ENCODE measurements around the gene PPP1R13B. TPM values are rescaled to one million over a fixed set of nuclear protein-coding genes. Genes with fewer than 3 reads are reported as not detected.
A peak's percentile ranks its signal among the peaks of the same experiment; 100 is the strongest.

PPP1R13B gene
- total RNA-seq, 4 donors from 2014 or later: 12.7 to 25.0 (median 20.6) TPM

GRCh38 chr14:103855734-103856095 lies 8.3 kb upstream of the PPP1R13B start:
- Histone ChIP-seq H3K36me3 (no peaks in the 10 kb centered on the region), H3K4me3 (no peak overlapping the region), H3K9me3 (no peaks in the 10 kb centered on the region), H3K27ac (peak overlapping the region; percentile 77 to 84 (median 80)), H3K4me1 (peaks cover 18 to 65% (median 31%) of the 10 kb centered on the region in 3 donors), H3K27me3 (no peaks in the 10 kb centered on the region)
- TF ChIP-seq POLR2A (IDR thresholded peaks at IDR 0.05) (no peak), CTCF (IDR thresholded peaks at IDR 0.05) (no peak)
- 25 to 47% methylated on average over 3 to 5 of the region's 6 CpGs for whole genome bisulfite sequencing, 2 donors
- DNase-seq: no peak
- intact Hi-C loops (cut with DNase I): no loop called here

- no peak for TF ChIP-seq CTCF (IDR thresholded peaks at IDR 0.05)
- no peak for TF ChIP-seq POLR2A (IDR thresholded peaks at IDR 0.05)
Measured at GRCh38 chr14:103854822-103855733, 7.7 kb upstream of the PPP1R13B start.

GRCh38 chr14:103854017-103854808 lies 6.8 kb upstream of the PPP1R13B start:
- no peaks in the 10 kb centered on the region for H3K36me3 ChIP-seq
- no peaks in the 10 kb centered on the region for H3K27me3 ChIP-seq
- TF ChIP-seq POLR2A (IDR thresholded peaks at IDR 0.05): no peak
- H3K9me3 ChIP-seq: no peaks in the 10 kb centered on the region
- no peak overlapping the region for H3K4me3 ChIP-seq
- H3K4me1 ChIP-seq: peaks cover 18 to 55% (median 31%) of the 10 kb centered on the region in 3 donors
- no peak for DNase-seq
- intact Hi-C loops (cut with DNase I): no loop called here
- peak overlapping the region; percentile 77 to 84 (median 80) for H3K27ac ChIP-seq
- 77 to 84% methylated on average over 11 to 13 of the region's 13 CpGs for WGBS, 2 donors

More at GRCh38 chr14:103854822-103855733, 7.7 kb upstream of the PPP1R13B start:
- Histone ChIP-seq H3K9me3 (no peaks in the 10 kb centered on the region), H3K4me1 (peaks cover 18 to 60% (median 31%) of the 10 kb centered on the region in 3 donors), H3K36me3 (no peaks in the 10 kb centered on the region), H3K27me3 (no peaks in the 10 kb centered on the region), H3K27ac (peak overlapping the region; percentile 77 to 84 (median 80)), H3K4me3 (no peak overlapping the region)
- 18 to 30% methylated on average over 14 of the region's 18 CpGs for WGBS, 2 donors
- intact Hi-C loops (cut with DNase I): no loop called here
- no peak for DNase-seq

- intact Hi-C loops (cut with DNase I): no loop called here
- Histone ChIP-seq H3K4me3 (no peak overlapping the region), H3K36me3 (peaks cover 0 to under 1% (median 0%) of the 10 kb centered on the region in 3 donors), H3K27me3 (no peaks in the 10 kb centered on the region), H3K4me1 (peaks cover 18 to 68% (median 21%) of the 10 kb centered on the region in 3 donors), H3K9me3 (no peaks in the 10 kb centered on the region), H3K27ac (peak overlapping the region; percentile 87 to 96 (median 94))
- WGBS, 2 donors: 79 to 85% methylated on average over 10 to 12 of the region's 13 CpGs
- no peak for TF ChIP-seq POLR2A (IDR thresholded peaks at IDR 0.05)
- DNase-seq: no peak
Measured at GRCh38 chr14:103849151-103849886, 1.9 kb upstream of the PPP1R13B start.

- Histone ChIP-seq H3K27ac (peak overlapping the region; percentile 87 to 96 (median 94)), H3K4me1 (peaks cover 12 to 59% (median 15%) of the 10 kb centered on the region in 3 donors), H3K36me3 (peaks cover 0 to 10% (median 0%) of the 10 kb centered on the region in 3 donors), H3K9me3 (no peaks in the 10 kb centered on the region), H3K27me3 (no peaks in the 10 kb centered on the region), H3K4me3 (peak overlapping the region; percentile 62 to 93 (median 84))
- intact Hi-C loops (cut with DNase I): no loop called here
- DNase-seq: no peak
- 0 to 36% methylated on average over 6 to 24 of the region's 57 CpGs for WGBS, 2 donors
- TF ChIP-seq POLR2A (IDR thresholded peaks at IDR 0.05) (peak in 1 of 4 donors; percentile 13), CTCF (IDR thresholded peaks at IDR 0.05) (peak in 1 of 6 experiments; percentile 4)
Measured at GRCh38 chr14:103848175-103849077, 1.1 kb upstream of the PPP1R13B start.

Data from esophagus squamous epithelium (tissue), 5 donors.